Renal pelvis (tissue), 4 donors: Measurements from ENCODE around the gene RAPGEF5. TPM values are rescaled to one million over a fixed set of nuclear protein-coding genes. Genes with fewer than 3 reads are reported as not detected.

Source experiments
- DNase-seq: peaks from one replicate; pipeline ENCODE4 v3.0.0-alpha.2; 2013
- polyA plus RNA-seq, 3 donors: library from polyadenylated mRNA; unstranded; fragments of 120-200 nt; gene quantifications; one replicate each; pipeline ENCODE4 v1.2.1, GENCODE V29; 2013; ENCODE audit not compliant: insufficient read length in 3 of 3

Gene RAPGEF5
- polyA plus RNA-seq, 3 donors = 32.0 to 38.6 (median 33.1) TPM

DNA sequence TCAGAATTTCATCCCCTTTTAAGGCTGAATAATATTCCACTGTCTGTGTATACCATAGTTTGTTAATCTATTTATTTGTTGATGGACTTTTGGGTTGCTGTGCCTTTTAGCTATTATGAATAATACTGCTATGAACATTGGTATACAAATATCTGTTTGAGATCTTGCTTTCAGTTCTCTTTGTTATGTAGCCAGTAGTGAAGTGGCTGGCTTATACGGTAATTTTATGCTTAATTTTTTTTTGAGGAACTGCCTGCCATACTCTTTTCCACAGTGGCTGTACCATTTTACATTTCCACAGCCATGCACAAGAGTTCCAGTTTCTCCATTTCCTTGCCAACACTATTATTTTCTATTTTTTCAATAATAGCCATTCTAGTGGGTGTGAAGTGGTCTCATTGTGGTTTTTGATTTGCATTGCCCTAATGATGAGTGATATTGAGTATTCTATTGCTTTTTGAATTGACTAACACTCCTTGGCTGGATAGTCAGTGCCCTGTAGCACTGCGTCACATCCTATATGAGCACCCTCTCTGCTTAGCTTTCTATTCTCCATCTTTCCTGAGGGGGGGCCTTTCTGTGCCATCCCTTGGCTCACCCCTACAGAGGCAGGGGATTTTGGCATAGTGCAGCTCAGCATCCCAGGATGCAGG is 29.4 kb upstream of the RAPGEF5 start:
- DNase-seq = no peak

DNA sequence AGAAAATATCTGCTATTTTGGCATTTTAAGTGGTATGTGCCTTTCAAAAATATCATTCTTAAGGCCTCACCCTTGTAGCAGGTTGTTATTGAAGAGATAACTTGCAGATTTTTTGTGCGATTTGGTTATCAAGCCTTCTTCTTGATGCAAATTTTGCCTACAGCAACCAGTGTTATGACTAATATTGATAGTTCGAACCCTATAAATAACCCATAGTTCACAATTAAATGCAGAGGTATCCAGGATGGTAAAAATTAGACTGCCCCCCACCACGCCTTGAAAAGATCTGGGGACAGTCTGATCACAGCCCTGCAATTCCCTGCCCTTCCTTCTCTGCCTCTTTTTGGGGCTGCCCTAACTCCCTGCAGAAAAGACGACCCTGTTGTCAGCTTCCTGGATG is 28.4 kb upstream of the RAPGEF5 start:
- no peak for DNase-seq

DNA sequence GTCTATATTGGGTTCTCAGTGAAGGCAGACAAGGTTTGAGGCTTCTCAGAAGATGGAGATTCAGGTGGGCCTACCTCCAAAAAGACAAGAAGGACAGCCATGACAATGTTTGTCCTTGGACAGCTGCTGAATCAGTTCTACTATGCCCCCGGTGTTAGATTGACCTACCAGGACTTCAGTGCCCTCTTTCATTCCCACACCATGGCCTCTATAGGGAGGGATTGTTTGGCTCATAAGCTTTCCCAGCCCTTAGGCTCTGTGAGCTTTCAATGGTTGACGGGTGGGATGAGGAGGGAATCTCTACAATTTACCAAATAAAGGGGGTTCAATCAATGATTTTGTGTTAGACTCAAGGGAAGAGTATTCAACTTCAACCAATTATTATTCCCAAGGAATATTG is 23.4 kb upstream of the RAPGEF5 start:
- DNase-seq = no peak

DNA sequence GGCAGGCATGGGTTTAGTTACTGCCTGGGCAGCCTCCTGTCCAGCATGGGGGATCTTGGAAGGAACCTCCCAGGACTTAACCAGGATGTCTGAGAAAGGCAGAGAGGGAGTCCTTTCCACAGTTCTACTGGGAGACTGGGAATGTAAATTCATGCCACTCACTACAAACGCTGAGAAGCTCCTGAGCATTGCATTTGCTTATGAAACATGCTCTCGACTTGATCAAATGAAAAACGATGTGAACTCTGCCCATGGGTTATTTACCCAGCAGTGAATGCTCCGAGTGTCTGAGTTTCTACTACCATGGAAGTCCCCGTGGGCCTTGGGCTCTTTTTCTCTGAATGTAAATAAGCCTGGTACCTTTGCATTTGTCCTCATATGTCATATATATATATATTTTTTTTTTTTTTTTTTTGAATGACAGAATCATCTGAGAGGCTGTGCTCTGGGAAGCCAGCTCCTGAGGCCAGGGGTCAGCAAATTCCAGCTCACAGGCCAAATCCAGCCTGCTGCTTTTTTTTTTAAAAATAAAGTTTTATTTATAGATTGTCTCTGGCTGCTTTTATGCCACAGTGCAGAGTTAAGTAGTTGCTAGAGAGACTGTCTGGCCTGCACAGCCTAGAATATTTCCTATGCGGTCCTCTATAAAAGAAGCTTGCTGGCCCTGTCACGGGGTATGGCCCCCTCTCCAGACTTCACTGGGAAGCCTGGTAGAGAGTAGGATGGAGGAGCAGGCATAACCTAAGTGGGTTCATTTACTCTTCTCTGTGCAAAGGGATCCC is 21.4 kb upstream of the RAPGEF5 start:
- no peak for DNase-seq

DNA sequence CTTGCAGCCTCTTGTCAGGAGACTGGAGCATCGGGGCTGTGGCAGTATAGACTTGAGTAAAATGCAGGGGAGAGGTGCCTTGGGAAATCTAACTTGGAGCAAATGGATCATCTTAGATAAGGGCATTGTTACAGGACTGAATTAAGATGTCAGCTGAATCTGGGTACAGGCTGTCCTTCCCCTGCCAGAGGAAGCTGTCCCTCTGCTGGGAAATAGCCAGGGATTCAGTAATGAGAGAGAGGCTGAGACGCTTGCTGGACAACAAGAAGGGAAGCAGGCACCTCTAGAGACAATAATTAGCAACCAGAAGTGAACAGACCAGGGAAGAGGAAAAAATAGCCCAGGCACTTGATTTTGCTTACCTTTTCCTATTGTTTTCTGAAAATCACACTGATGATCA is 20.7 kb upstream of the RAPGEF5 start:
- DNase-seq = no peak

DNA sequence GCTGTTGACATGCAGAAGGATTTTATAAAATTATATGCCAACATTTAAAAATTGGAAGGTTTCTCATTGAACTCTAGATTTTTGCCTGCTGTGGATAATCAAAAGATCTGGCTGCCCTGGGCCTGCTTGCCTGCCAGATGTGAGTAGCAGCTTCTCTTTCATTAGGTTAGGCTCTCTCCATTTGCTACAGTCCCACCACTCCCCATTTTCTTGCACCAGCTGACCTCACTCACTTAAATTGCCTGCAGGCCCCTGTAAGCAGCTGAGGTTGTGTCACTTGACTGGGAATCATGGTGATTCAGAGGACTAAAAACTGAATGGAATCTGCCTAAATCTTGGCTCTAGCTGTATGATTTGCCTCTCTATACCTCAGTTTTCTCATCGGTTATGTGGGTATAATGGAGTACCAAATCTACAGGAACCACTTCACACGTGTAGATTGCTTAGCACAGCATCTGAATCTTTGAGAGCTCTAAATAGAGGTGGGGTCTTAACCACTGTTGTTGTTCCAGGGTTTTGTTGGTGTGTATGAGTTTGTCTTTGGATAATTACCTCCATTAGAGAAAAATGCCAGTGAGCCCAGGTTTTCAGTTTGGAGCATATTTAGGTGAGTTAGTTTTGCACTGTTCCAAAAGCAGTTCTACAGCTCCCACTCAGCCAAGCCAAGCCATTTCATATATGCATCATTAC is 18.6 kb upstream of the RAPGEF5 start:
- DNase-seq = no peak

DNA sequence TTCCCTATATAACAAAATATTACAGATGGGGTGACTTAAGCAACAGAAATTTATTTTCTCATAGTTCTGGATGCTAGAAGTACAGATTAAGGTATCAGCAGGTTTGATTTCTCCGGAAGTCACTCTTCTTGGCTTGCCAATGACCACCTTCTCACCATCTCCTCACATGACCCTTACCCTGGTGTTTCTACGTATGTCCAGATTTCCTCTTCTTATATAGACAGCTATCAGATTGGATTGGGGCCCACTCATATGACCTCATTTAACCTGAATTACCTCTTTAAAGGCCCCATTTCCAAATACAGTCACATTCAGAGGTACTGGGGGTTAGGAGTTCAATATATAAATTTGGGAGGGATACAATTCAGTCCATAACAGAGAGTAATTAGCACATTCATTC is 17.0 kb upstream of the RAPGEF5 start:
- DNase-seq = no peak

DNA sequence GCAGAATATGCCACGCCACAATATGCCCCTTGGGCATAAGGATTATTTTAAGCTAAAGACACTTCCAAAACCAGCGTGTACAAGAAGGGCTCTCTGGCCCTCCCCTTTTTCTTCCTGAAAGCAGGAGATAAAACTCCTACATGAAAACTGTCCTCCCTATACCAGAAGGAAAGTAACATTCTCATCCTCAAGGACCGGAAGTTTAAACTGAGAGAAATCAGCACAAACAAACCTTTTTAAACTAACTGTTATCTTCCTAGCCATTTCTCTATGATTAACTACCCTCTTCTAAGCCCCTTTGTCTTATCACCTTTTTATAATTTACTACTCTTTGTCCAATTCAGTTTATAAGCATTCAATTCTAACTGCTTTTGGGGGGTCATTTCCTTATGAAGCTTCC is 16.4 kb upstream of the RAPGEF5 start:
- no peak for DNase-seq

DNA sequence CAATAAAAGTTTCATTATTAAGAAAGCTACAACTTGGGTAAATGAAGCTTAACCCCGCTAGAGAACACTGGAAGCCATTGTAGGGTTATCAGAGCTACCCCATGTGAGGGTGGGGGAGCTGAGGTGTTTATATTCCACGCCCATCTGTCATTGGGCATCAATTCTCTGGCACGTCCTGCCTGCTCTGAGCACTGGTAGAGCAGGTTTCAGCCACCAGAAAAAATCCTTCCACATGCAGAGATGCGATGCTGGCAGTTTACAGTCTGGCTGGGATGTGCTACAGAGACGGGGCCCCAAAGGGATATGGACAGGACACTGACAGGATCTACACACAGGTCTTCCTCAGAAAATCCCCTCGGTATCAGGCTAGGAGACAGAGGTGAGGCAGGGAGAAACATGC is 15.9 kb upstream of the RAPGEF5 start:
- DNase-seq = no peak

DNA sequence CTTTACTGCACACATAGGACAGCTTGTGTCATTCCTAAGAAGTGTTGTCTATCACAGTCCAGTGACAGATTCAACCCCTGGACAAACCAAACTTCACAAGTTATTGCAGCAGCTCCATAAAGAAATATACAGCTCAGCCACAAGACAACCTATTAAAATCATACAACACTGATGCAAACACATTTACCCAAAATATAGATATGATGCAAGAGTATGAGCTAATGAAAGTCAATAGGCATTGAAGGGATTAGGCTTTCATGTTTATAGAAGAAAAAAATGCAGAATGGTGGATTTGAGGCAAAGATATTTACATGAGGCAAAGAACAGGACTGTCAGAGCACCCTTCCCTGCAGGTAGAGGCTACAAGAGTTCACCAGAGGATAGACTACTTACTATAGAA is 14.9 kb upstream of the RAPGEF5 start:
- no peak for DNase-seq

DNA sequence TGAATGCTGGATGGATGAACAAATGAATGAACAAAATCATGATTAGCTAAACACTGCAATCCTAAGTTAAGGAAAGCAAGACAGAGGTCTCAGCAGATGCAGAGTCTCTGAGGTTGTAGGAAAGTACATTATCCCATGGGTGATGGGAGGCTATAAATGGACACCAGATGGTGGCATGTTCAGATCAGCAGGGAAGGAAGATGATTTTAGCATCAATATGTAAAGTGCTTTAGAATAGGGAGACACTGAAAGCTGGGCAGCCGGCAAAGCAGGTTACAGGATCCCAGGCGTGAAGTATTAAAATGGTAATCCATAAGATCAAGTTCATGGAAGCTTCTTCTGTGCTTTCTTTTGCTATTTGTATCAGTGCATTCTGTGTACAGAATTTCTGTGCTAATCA is 7.9 kb upstream of the RAPGEF5 start:
- no peak for DNase-seq

DNA sequence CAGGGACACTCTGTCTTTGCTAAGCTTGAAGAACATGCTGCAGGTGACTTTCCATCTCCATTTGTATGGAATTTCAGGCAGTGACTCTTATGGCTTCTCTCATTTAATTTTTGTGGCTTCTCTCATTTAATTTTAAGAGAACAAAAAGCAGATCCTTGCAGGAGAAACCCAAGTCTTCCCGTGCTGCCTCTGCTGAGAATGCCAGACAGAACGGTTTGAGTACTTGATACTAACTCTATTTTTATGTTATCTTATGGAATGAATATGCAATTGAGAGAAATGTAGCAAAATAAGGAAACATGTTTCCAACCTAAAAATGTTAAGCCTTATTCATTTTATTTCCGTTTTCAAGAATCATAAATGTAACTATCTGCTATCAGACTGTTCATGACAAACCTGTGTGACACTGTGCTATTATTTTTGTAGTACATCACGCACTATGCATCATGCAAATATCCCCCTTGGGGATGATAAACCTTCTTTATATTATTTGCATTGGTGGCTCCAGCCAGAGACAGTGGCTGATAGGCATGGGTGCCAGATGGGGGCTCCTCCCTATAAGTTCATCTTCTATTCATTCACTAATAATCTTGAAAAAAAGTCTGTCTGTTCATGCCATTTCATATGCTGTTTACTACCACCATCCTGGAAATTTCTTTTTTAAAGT is 6.9 kb upstream of the RAPGEF5 start:
- DNase-seq = no peak

DNA sequence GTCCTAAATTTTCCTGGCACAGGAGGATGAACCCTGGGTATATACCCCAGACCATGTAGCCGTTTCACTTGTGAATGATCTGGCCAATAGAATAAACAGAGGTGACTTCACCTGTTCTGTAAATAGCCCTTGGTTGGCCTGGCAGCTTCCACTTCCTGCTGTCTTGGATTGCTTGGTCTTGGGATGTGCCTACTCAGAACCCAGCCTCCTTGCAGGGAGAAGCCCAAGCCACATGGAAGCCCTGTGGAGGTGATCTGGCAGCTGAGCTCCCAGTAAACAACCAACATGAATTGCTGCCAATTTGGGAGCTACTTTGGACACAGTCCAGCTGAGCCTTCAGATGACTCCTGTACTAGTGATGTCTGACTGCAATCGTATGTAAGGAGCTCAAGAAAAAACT is 4.8 kb upstream of the RAPGEF5 start:
- no peak for DNase-seq

DNA sequence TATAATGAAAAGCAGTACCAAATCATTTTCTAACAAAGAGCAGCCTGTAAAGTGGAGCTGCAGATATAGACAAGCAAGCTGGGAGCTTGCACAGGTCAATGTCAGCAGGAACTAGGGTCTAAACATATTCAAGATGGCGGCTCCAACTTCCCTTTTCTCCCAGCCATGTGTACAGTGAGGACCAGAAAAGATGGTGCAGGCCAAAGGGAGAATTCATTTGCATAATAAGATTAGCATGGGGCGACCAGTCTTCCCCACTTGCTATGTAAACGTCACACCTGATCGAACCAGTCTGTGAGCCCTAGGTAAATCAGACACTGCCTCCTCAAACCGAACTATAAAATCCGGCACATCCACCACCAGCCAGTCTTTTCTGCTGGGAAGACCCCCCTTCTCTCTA is 4.4 kb upstream of the RAPGEF5 start:
- no peak for DNase-seq

DNA sequence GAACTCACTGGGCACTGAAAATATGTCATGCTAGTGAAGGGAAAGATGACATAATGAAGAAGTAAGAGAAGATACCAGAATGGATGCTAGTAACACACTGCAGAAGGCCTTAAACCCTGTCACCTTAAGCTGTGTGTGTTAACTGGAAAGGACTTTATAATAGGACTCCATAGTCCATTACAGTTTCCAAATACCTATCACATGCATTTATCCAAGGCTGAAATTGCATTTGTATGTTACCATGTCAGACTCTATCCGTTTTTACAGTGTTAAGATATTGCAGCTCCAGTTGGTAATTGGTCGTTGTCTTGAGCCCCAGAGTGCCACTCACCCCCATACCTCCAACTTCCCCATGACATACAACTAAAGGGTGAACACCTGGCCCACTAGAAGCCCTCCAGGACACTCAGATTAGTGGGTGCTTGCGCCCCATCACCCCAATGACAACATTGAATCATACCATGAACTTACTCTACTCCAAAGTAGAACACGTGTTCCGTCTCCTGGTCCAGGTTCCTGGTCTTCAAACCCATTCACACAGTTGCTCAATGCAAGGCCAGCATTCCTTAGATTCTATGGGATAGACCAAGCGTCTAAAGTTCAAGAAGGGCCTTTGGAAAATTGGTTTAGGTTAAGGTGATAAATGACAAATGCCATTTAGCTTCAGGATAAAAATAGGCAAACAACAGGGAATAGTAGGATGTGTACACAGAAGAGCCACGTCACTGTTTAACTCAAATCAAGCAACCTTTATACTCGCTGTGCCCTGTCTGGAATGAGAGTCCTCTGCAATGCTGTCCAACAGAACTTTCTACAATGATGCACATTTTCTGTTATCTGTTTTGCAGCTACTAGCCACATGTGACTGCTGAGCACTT is 2.1 kb upstream of the RAPGEF5 start:
- no peak for DNase-seq

DNA sequence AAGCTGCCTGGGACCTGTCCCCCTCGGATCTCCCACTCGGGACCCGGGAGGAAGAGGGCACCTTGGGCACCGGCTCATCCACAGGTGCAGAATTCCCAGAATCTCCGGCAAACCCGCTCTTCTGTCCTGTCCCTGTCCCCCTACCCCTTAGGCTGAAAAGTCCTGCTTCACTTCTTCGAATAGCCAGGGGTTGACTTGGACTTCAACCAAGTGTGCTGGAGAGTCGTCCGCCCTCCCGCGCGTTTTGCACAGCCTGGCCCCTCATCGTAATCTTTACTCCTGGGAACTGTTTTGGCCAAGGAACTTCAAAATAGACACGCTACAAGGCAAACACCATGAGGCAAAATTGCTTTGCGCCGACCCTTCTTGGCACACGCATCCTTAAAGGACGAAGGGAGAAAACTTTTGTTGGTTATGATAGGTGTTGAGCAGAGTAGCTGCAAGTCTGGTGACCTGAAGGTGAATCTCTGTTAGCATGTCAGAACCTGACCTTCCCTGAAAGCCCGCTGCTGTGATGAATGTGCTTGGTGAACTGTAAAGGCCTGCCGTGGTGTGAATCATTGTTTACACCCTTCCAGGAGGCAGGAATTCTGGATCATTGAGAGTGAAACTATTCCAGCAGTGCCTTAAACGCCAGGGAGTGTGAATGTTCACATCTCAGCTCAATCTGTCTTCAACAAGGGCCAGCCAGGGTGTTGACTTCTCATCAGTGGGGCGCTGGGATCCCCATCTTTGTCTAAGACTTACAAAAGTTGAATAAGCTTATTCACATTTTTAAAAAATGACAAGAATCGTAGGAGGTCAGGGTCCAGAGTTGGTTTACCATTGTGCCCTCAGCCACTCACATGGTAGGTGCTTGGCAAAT is 589 bp upstream of the RAPGEF5 start:
- DNase-seq = peak; percentile 65

DNA sequence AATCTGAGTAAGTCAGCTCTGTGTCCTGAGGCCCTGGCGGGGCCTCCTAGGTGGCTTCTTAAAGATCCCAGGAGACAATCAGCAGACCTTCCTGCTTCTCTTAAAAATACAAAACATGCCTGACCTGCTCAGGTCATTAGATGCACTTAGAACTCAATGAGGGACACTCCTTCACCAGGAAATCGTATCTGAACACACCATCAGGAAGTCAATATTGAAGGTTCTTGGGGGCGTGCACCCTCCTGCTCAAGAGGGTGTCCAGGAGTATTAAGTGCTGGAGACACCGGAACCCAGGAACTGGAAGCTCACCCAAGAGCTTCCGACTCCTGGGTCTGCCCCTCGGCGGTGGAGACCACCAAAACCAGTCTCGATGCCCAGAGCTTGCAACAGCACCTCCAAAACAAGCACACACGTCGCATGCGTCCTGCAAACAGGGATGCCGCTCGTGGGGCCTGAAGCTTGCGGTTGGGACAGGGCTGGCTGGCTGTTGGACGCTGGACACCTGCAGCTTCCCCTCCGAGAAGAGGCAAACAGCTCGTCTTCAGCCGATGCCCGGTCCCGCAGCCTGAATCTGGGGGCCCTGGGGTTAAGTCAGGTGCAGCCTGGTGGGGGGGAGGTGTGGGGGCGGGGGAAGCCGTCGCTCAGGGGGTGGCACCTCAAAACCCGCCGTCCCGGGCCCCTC is 803 bp downstream of the RAPGEF5 start:
- no peak for DNase-seq

DNA sequence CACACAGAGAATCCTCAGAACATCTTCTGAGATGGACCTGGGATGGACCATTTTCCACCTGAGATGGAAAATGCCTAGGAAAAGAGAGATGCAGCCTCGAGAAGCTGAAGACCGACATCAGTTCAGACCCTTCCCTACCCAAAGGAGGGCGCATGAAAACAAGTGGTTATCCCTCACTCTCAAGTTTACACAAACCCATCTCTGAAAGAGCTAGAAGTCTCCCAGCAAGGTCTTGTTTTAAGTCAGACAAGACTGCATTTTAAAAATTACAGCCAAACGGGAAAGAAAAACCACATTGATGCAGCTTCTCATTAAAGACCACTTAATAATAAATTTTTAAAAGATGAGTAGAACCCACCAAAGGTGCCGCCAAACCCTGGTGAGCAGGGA is 1.3 kb downstream of the RAPGEF5 start:
- DNase-seq = no peak

DNA sequence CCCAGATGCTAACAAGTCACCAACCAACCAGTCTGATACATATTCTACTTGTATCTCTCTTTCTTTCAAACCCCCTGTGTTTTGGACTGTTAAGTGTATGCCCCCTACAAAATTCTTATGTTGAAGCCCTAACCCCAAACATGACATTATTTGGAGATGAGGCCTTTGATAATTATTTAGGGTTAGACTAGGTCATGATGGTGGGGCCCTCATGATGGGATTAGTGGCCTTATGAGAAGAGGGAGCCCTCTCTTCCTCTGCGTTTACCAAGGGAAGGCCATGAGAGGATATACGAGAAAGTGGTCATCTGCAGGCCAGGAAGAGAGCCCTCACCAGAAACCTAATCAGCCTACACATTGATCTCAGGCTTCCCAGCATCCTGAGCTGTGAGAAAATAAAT is 2.5 kb downstream of the RAPGEF5 start:
- DNase-seq = no peak

DNA sequence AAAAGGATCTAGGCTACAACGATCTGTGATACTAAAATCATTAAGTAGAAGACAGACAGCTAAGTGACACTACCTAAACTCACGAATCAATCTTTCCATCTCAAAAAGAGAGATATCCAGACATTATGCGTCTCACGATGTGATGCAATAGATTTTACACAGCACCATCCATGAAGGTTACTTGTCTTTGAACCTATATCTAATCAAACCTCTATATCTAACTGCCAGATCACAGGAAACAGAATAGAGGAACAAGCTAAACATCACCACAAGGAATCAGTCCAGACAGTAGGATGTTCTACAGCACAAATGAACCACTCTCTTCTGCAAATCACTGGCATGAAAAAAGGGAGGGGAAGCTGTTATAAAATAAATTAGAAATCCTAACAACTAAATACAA is 4.1 kb downstream of the RAPGEF5 start:
- no peak for DNase-seq
